OCI-LY3 (cell line): Measurements from ENCODE around the gene SCAMP5.

Source experiments
- CTCF ChIP-seq: fragments of 200-600, 300-600 bp; sonication (generic); IDR thresholded peaks from 2 replicates; pipeline ENCODE4 v1.5.1; 2014; ENCODE audit warnings: antibody characterized with exemption, low read length, low read depth
- EZH2phosphoT487 ChIP-seq: fragments of 200-600 bp; shearing (Covaris generic); IDR thresholded peaks from 2 replicates; pipeline ENCODE4 v1.6.1; 2018; ENCODE audit warnings: antibody characterized with exemption, mixed run types, low read depth

- TF ChIP-seq CTCF: no peak
- no peak for TF ChIP-seq EZH2phosphoT487
These were observed at the start of gene SCAMP5 for GRCh38 chr15:74995182-74995778.
